Activated CD4-positive, alpha-beta T cell treated with anti-CD3 and anti-CD28 coated beads for 36 hours (primary cell): ENCODE data around the gene FYN. TPM values are rescaled to one million over a fixed set of nuclear protein-coding genes. Genes with fewer than 3 reads are reported as not detected.

Source experiments
- ATAC-seq: fragments of 200-7000 bp; cut with Tn5 transposase; one replicate; pipeline ENCODE4 v1.10.0; 2021; ENCODE audit warnings: mild to moderate bottlenecking, moderate library complexity
- CTCF ChIA-PET: fragments of 350-600 bp; sonication (Branson Sonifier 250); formaldehyde crosslinking; loops from one replicate; lab custom pipeline; 2021; ENCODE audit warnings: antibody characterized with exemption; lab: Charles Lee
- POLR2A ChIA-PET: fragments of 350-600 bp; sonication (Branson Sonifier 250); formaldehyde crosslinking; loops from one replicate; lab custom pipeline; 2021; ENCODE audit warnings: antibody characterized with exemption, inconsistent platforms; lab: Charles Lee
- DNase-seq: peaks from one replicate; pipeline ENCODE4 v3.0.0-alpha.2; 2020
- H3K27ac Mint-ChIP-seq: one replicate; pipeline ENCODE4 v1.8.0; 2021; ENCODE audit warnings: mixed read lengths
- H3K27me3 Mint-ChIP-seq: one replicate; pipeline ENCODE4 v1.8.0; 2021; ENCODE audit warnings: mixed read lengths
- H3K36me3 Mint-ChIP-seq: one replicate; pipeline ENCODE4 v1.8.0; 2021; ENCODE audit warnings: low read depth, mixed read lengths
- H3K4me1 Mint-ChIP-seq: one replicate; pipeline ENCODE4 v1.8.0; 2021; ENCODE audit warnings: mixed read lengths
- H3K4me3 Mint-ChIP-seq: one replicate; pipeline ENCODE4 v1.8.0; 2021; ENCODE audit warnings: mild to moderate bottlenecking, moderate library complexity, mixed read lengths
- H3K9me3 Mint-ChIP-seq: one replicate; pipeline ENCODE4 v1.8.0; 2021; ENCODE audit warnings: low read depth, mixed read lengths
- intact Hi-C, 2 experiments: fragments of 100-400 bp; cut with DNase I in 1 of 2; cut with micrococcal nuclease in 1 of 2; formaldehyde crosslinking; loops; one replicate each; pipeline versions ENCODE4 v1.14.2 to v1.15.1; 2022 to 2024; cut with DNase I, micrococcal nuclease
- total RNA-seq, 2 experiments: library from RNA; stranded (reverse); gene quantifications; one replicate each; pipeline ENCODE4 v1.2.3, GENCODE V29; 2021

FYN gene
- total RNA-seq, 2 experiments from 2014 or later: 345 to 504 TPM

GRCh38 chr6:111843347-111844147 lies 29.7 kb downstream of the FYN start:
- POLR2A ChIA-PET: interaction anchor here (0.5 to 1.8 kb wide), 10 partner anchors 14 to 83 kb away, joined by 3 to 17 read pairs (median 6); partner anchors contain the start of gene FYN
- no peaks in the 10 kb centered on the region for H3K9me3 Mint-ChIP-seq
- DNase-seq (peak; percentile 81), ATAC-seq (peak; percentile 62)
- intact Hi-C loops: loop anchor here in 1 of 2 experiments (10.0 kb wide), 1 partner anchor 151 kb away; no protein-coding TSS in a partner anchor
- H3K27ac Mint-ChIP-seq: no peak overlapping the region
- CTCF ChIA-PET: interaction anchor here (0.6 to 2.2 kb wide), 24 partner anchors 10 to 177 kb away, joined by 3 to 10 read pairs (median 4); partner anchors contain the start of gene FYN
- peaks cover 64% of the 10 kb centered on the region for H3K4me1 Mint-ChIP-seq
- peaks cover 40% of the 10 kb centered on the region for H3K36me3 Mint-ChIP-seq
- no peak overlapping the region for H3K4me3 Mint-ChIP-seq
- no peaks in the 10 kb centered on the region for H3K27me3 Mint-ChIP-seq

- H3K4me3 Mint-ChIP-seq: no peak overlapping the region
- H3K27ac Mint-ChIP-seq: no peak overlapping the region
- ATAC-seq: no peak
- DNase-seq: no peak
- H3K27me3 Mint-ChIP-seq: no peaks in the 10 kb centered on the region
- intact Hi-C loops: loop anchor here in 1 of 2 experiments (10.0 kb wide), 1 partner anchor 152 kb away; no protein-coding TSS in a partner anchor
- H3K9me3 Mint-ChIP-seq: no peaks in the 10 kb centered on the region
- H3K4me1 Mint-ChIP-seq: peaks cover 64% of the 10 kb centered on the region
- peaks cover 44% of the 10 kb centered on the region for H3K36me3 Mint-ChIP-seq
- POLR2A ChIA-PET: interaction anchor here (1.3 to 1.8 kb wide), 2 partner anchors 27 to 37 kb away, joined by 3 to 17 read pairs; no protein-coding TSS in a partner anchor
- CTCF ChIA-PET: interaction anchor here (0.6 to 2.2 kb wide), 10 partner anchors 12 to 147 kb away, joined by 3 to 10 read pairs (median 7); no protein-coding TSS in a partner anchor
Measured at GRCh38 chr6:111842891-111843290, 30.4 kb downstream of the FYN start.

- Mint-ChIP-seq H3K9me3 (no peaks in the 10 kb centered on the region), H3K4me3 (no peak overlapping the region), H3K27ac (no peak overlapping the region), H3K4me1 (peaks cover 64% of the 10 kb centered on the region), H3K27me3 (no peaks in the 10 kb centered on the region), H3K36me3 (peaks cover 45% of the 10 kb centered on the region)
- ATAC-seq: no peak
- POLR2A ChIA-PET: no interaction called here
- CTCF ChIA-PET: interaction anchor here (0.6 to 3.4 kb wide), 7 partner anchors 12 to 81 kb away, joined by 3 to 10 read pairs (median 7); no protein-coding TSS in a partner anchor
- no peak for DNase-seq
- intact Hi-C loops: loop anchor here in 1 of 2 experiments (10.0 kb wide), 1 partner anchor 152 kb away; no protein-coding TSS in a partner anchor
Measured at GRCh38 chr6:111842271-111842822, 30.9 kb downstream of the FYN start.

- H3K27ac Mint-ChIP-seq: no peak overlapping the region
- no peaks in the 10 kb centered on the region for H3K9me3 Mint-ChIP-seq
- H3K27me3 Mint-ChIP-seq: no peaks in the 10 kb centered on the region
- no peak for ATAC-seq
- intact Hi-C loops: loop anchor here in 1 of 2 experiments (10.0 kb wide), 1 partner anchor 153 kb away; no protein-coding TSS in a partner anchor
- peaks cover 63% of the 10 kb centered on the region for H3K4me1 Mint-ChIP-seq
- DNase-seq: peak; percentile 67
- POLR2A ChIA-PET: no interaction called here
- CTCF ChIA-PET: interaction anchor here (3.4 kb wide), 1 partner anchor 29 kb away, joined by 9 read pairs; no protein-coding TSS in a partner anchor
- no peak overlapping the region for H3K4me3 Mint-ChIP-seq
- peaks cover 45% of the 10 kb centered on the region for H3K36me3 Mint-ChIP-seq
Measured at GRCh38 chr6:111841822-111842221, 31.4 kb downstream of the FYN start.

- ATAC-seq: no peak
- no peaks in the 10 kb centered on the region for H3K27me3 Mint-ChIP-seq
- intact Hi-C loops: loop anchor here in 1 of 2 experiments (10.0 kb wide), 1 partner anchor 154 kb away; no protein-coding TSS in a partner anchor
- peak overlapping the region; percentile 5 for H3K4me3 Mint-ChIP-seq
- no peak for DNase-seq
- POLR2A ChIA-PET: interaction anchor here (1.6 to 2.4 kb wide), 2 partner anchors 16 to 76 kb away, joined by 3 to 13 read pairs; no protein-coding TSS in a partner anchor
- peaks cover 61% of the 10 kb centered on the region for H3K4me1 Mint-ChIP-seq
- H3K9me3 Mint-ChIP-seq: no peaks in the 10 kb centered on the region
- no peak overlapping the region for H3K27ac Mint-ChIP-seq
- peaks cover 43% of the 10 kb centered on the region for H3K36me3 Mint-ChIP-seq
- CTCF ChIA-PET: interaction anchor here (1.0 to 3.4 kb wide), 7 partner anchors 12 to 202 kb away, joined by 3 to 14 read pairs (median 4); no protein-coding TSS in a partner anchor
Measured at GRCh38 chr6:111840803-111841202, 32.4 kb downstream of the FYN start.

- no peaks in the 10 kb centered on the region for H3K27me3 Mint-ChIP-seq
- ChIA-PET CTCF (interaction anchor here (0.6 to 3.4 kb wide), 18 partner anchors 12 to 204 kb away, joined by 3 to 14 read pairs (median 4); partner anchors contain the start of gene FYN), POLR2A (interaction anchor here (0.6 to 2.4 kb wide), 8 partner anchors 11 to 177 kb away, joined by 3 to 13 read pairs (median 4); no protein-coding TSS in a partner anchor)
- H3K4me1 Mint-ChIP-seq: peaks cover 62% of the 10 kb centered on the region
- H3K27ac Mint-ChIP-seq: peak overlapping the region; percentile 96
- peak overlapping the region; percentile 68 for H3K4me3 Mint-ChIP-seq
- ATAC-seq (peak; percentile 54), DNase-seq (peak; percentile 59)
- intact Hi-C loops: loop anchor here (1.0 to 10.0 kb wide), 14 partner anchors 7 to 354 kb away; partner anchors contain the start of genes REV3L (in 2 of the 2) and FYN (in 1 of the 2)
- H3K36me3 Mint-ChIP-seq: peaks cover 44% of the 10 kb centered on the region
- no peaks in the 10 kb centered on the region for H3K9me3 Mint-ChIP-seq
Measured at GRCh38 chr6:111838749-111839484, 34.3 kb downstream of the FYN start.

GRCh38 chr6:111837641-111838500 lies 35.4 kb downstream of the FYN start:
- ATAC-seq (peak; percentile 73), DNase-seq (peak; percentile 75)
- POLR2A ChIA-PET: interaction anchor here (0.6 to 2.3 kb wide), 15 partner anchors 13 to 198 kb away, joined by 3 to 23 read pairs (median 4); partner anchors contain the start of gene FYN
- H3K36me3 Mint-ChIP-seq: peaks cover 50% of the 10 kb centered on the region
- H3K27me3 Mint-ChIP-seq: no peaks in the 10 kb centered on the region
- CTCF ChIA-PET: interaction anchor here (1.0 to 1.5 kb wide), 9 partner anchors 8 to 206 kb away, joined by 3 to 12 read pairs (median 3); no protein-coding TSS in a partner anchor
- peak overlapping the region; percentile 68 for H3K4me3 Mint-ChIP-seq
- intact Hi-C loops: loop anchor here (1.0 to 10.0 kb wide), 15 partner anchors 8 to 353 kb away; partner anchors contain the start of genes REV3L (in 2 of the 2) and FYN (in 1 of the 2)
- H3K9me3 Mint-ChIP-seq: no peaks in the 10 kb centered on the region
- H3K27ac Mint-ChIP-seq: peak overlapping the region; percentile 96
- peaks cover 73% of the 10 kb centered on the region for H3K4me1 Mint-ChIP-seq

- DNase-seq (no peak), ATAC-seq (no peak)
- POLR2A ChIA-PET: interaction anchor here (0.6 to 2.3 kb wide), 11 partner anchors 13 to 199 kb away, joined by 3 to 23 read pairs (median 4); no protein-coding TSS in a partner anchor
- CTCF ChIA-PET: interaction anchor here (1.0 to 1.3 kb wide), 7 partner anchors 8 to 206 kb away, joined by 3 to 12 read pairs (median 3); no protein-coding TSS in a partner anchor
- Mint-ChIP-seq H3K27me3 (no peaks in the 10 kb centered on the region), H3K9me3 (no peaks in the 10 kb centered on the region), H3K4me1 (peaks cover 79% of the 10 kb centered on the region), H3K27ac (peak overlapping the region; percentile 96), H3K36me3 (peaks cover 52% of the 10 kb centered on the region), H3K4me3 (peak overlapping the region; percentile 68)
- intact Hi-C loops: loop anchor here (1.0 to 10.0 kb wide), 3 partner anchors 13 to 352 kb away; partner anchors contain the start of gene REV3L (in 2 of the 2)
Measured at GRCh38 chr6:111837007-111837406, 36.2 kb downstream of the FYN start.

GRCh38 chr6:111835807-111836206 lies 37.4 kb downstream of the FYN start:
- Mint-ChIP-seq H3K9me3 (no peaks in the 10 kb centered on the region), H3K27ac (peak overlapping the region; percentile 84), H3K4me1 (peaks cover 91% of the 10 kb centered on the region), H3K27me3 (no peaks in the 10 kb centered on the region), H3K4me3 (peak overlapping the region; percentile 59), H3K36me3 (peaks cover 62% of the 10 kb centered on the region)
- POLR2A ChIA-PET: no interaction called here
- DNase-seq (no peak), ATAC-seq (no peak)
- intact Hi-C loops: loop anchor here (10.0 kb wide), 1 partner anchor 351 kb away; the partner anchor contains the start of gene REV3L (in 2 of the 2)
- CTCF ChIA-PET: interaction anchor here (1.4 to 1.7 kb wide), 3 partner anchors 9 to 71 kb away, joined by 4 to 7 read pairs (median 5); no protein-coding TSS in a partner anchor
